Amniotic stem cell (primary cell): ENCODE measurements around the gene RAB11FIP3.

Source experiments
- DNase-seq: peaks from one replicate; lab custom pipeline; 2025; lab: John Stamatoyannopoulos, UW

The RAB11FIP3 gene

GRCh38 chr16:518858-519257 lies 93.4 kb downstream of the RAB11FIP3 start:
- no peak for DNase-seq

- no peak for DNase-seq
Observed at GRCh38 chr16:519425-519824, 94.0 kb downstream of the RAB11FIP3 start.

- no peak for DNase-seq
Observed at GRCh38 chr16:519841-520687, 94.6 kb downstream of the RAB11FIP3 start.

GRCh38 chr16:520847-521246 lies 95.4 kb downstream of the RAB11FIP3 start:
- no peak for DNase-seq

- no peak for DNase-seq
Observed at GRCh38 chr16:521381-522210, 96.1 kb downstream of the RAB11FIP3 start.

- DNase-seq = no peak
Observed at GRCh38 chr16:522320-523096, 97.1 kb downstream of the RAB11FIP3 start.

- DNase-seq = no peak
Observed at GRCh38 chr16:523097-523741, 97.8 kb downstream of the RAB11FIP3 start.

- no peak for DNase-seq
Observed at GRCh38 chr16:524274-525040, 99.0 kb downstream of the RAB11FIP3 start.

GRCh38 chr16:525123-525519 lies 99.7 kb downstream of the RAB11FIP3 start:
- DNase-seq = no peak

GRCh38 chr16:525520-526180 lies 100.2 kb downstream of the RAB11FIP3 start:
- peak; percentile 86 for DNase-seq

- no peak for DNase-seq
Observed at GRCh38 chr16:526181-527014, 100.9 kb downstream of the RAB11FIP3 start.

- peak; percentile 56 for DNase-seq
Observed at GRCh38 chr16:527015-527903, 101.8 kb downstream of the RAB11FIP3 start, which contains the start of gene CAPN15. TSS of gene CAPN15 (plus strand) at chr16:527712. CDS start at chr16:546839, 19,127 bp downstream.

- peak; percentile 31 for DNase-seq
Observed at GRCh38 chr16:528111-529011, 102.9 kb downstream of the RAB11FIP3 start.

GRCh38 chr16:529012-529575 lies 103.6 kb downstream of the RAB11FIP3 start:
- no peak for DNase-seq

GRCh38 chr16:530111-530817 lies 104.8 kb downstream of the RAB11FIP3 start:
- no peak for DNase-seq

GRCh38 chr16:531494-532125 lies 106.2 kb downstream of the RAB11FIP3 start:
- DNase-seq = no peak
